HCT116 (cell line): ENCODE measurements around the gene SOX6. TPM values are rescaled to one million over a fixed set of nuclear protein-coding genes. Genes with fewer than 3 reads are reported as not detected.

Experiments
- ATAC-seq: fragments of 200-7000 bp; cut with Tn5 transposase; 2 replicates; pipeline ENCODE4 v1.9.1; 2020; ENCODE audit warnings: mild to moderate bottlenecking, moderate library complexity
- BruUV-seq: library from RNA; stranded (reverse); fragments of 400-500 nt; replicated peaks from 2 replicates; lab custom pipeline; 2021; lab: Mats Ljungman, UMichigan
- CTCF ChIA-PET: fragments of 300-600 bp; sonication (Branson Sonifier 250); formaldehyde crosslinking; loops from one replicate; lab custom pipeline; 2021; ENCODE audit warnings: antibody characterized with exemption; lab: Charles Lee
- POLR2A ChIA-PET: fragments of 300-600, 350-600 bp; sonication (Branson Sonifier 250); formaldehyde crosslinking; loops from one replicate; lab custom pipeline; 2021; ENCODE audit warnings: antibody characterized with exemption; lab: Charles Lee
- RAD21 ChIA-PET, 2 experiments: fragments of 300-600 bp; sonication (Branson Sonifier 250); formaldehyde crosslinking; loops; one replicate each; lab custom pipeline; 2023; ENCODE audit warnings: low total read pairs in 2 of 2; ENCODE audit not compliant: uncharacterized antibody in 2 of 2, unreplicated experiment in 2 of 2, low non-redundant PET in 1 of 2; lab: Charles Lee
- DNase-seq: peaks from one replicate; pipeline ENCODE4 v3.0.0-alpha.2; 2010; ENCODE audit warnings: low read depth, low spot score
- H2AFZ ChIP-seq: fragments of 200-600 bp; shearing (Covaris generic), sonication (generic); 2 replicates; pipeline ENCODE4 v1.6.1; 2017; ENCODE audit warnings: low read depth, mixed run types, mixed read lengths, antibody characterized with exemption, low read length; ENCODE audit not compliant: poor library complexity, severe bottlenecking
- H3K27ac ChIP-seq: 2 replicates; pipeline ENCODE4 v1.5.1; 2012; ENCODE audit warnings: low read depth, low read length
- H3K27me3 ChIP-seq: fragments of 200-600 bp; sonication (generic); 2 replicates; pipeline ENCODE4 v1.6.1; 2016; ENCODE audit warnings: mixed run types, low read length, mixed read lengths; ENCODE audit not compliant: insufficient read depth
- H3K36me3 ChIP-seq, 2 experiments: fragments of 200-500 bp in 1 of 2; fragments of 200-600 bp in 1 of 2; sonication (Bioruptor generic) in 1 of 2; sonication (generic) in 1 of 2; 2 replicates each; pipeline versions ENCODE4 v1.5.1 to v1.6.1; 2014 to 2016; ENCODE audit warnings: low read length in 2 of 2, inconsistent platforms in 1 of 2, mixed read lengths in 1 of 2, mixed run types in 1 of 2; ENCODE audit not compliant: insufficient read depth in 2 of 2, control insufficient read depth in 1 of 2
- H3K4me1 ChIP-seq, 2 experiments: fragments of 200-600 bp in 1 of 2; sonication (generic) in 1 of 2; 2 replicates each; pipeline versions ENCODE4 v1.5.1 to v1.6.1; 2012 to 2017; ENCODE audit warnings: low read length in 2 of 2, inconsistent platforms in 1 of 2, mild to moderate bottlenecking in 1 of 2, mixed read lengths in 1 of 2, mixed run types in 1 of 2, moderate library complexity in 1 of 2; ENCODE audit not compliant: insufficient read depth in 2 of 2, control insufficient read depth in 1 of 2
- H3K4me2 ChIP-seq: fragments of 200-600 bp; sonication (generic); 2 replicates; pipeline ENCODE4 v1.6.1; 2017; ENCODE audit warnings: mixed run types, low read length, mixed read lengths
- H3K4me3 ChIP-seq, 2 experiments: fragments of 200-600 bp in 1 of 2; sonication (generic) in 1 of 2; replicated peaks in 1 of 2; 2 replicates each; pipeline ENCODE4 v1.5.1; 2011 to 2016; ENCODE audit warnings: low read length in 2 of 2, control low read depth in 1 of 2, low read depth in 1 of 2, mild to moderate bottlenecking in 1 of 2, mixed read lengths in 1 of 2, mixed run types in 1 of 2
- H3K79me2 ChIP-seq: fragments of 200-600 bp; sonication (generic); 2 replicates; pipeline ENCODE4 v1.6.1; 2017; ENCODE audit warnings: mild to moderate bottlenecking, mixed run types, low read length, moderate library complexity, mixed read lengths; ENCODE audit not compliant: insufficient read depth
- H3K9ac ChIP-seq: fragments of 200-600 bp; sonication (generic); 2 replicates; pipeline ENCODE4 v1.6.1; 2016; ENCODE audit warnings: low read length, mixed read lengths
- H3K9me2 ChIP-seq: fragments of 200-600 bp; sonication (generic), shearing (Covaris generic); 2 replicates; pipeline ENCODE4 v1.6.1; 2017; ENCODE audit warnings: mixed run types, mild to moderate bottlenecking, moderate library complexity; ENCODE audit not compliant: insufficient read depth
- H3K9me3 ChIP-seq, 2 experiments: fragments of 200-500 bp in 1 of 2; fragments of 200-600 bp in 1 of 2; sonication (Bioruptor generic) in 1 of 2; sonication (generic) in 1 of 2; 2 replicates each; pipeline ENCODE4 v1.6.1; 2014 to 2017; ENCODE audit warnings: low read length in 2 of 2, mixed read lengths in 2 of 2, inconsistent platforms in 1 of 2, low read depth in 1 of 2, mild to moderate bottlenecking in 1 of 2, mixed run types in 1 of 2, moderate library complexity in 1 of 2; ENCODE audit not compliant: control insufficient read depth in 1 of 2, insufficient read depth in 1 of 2
- H4K20me1 ChIP-seq: fragments of 200-600 bp; sonication (generic), shearing (Covaris generic); 2 replicates; pipeline ENCODE4 v1.6.1; 2017; ENCODE audit warnings: mixed run types, mild to moderate bottlenecking, moderate library complexity; ENCODE audit not compliant: insufficient read depth
- CBX3 ChIP-seq: IDR thresholded peaks from 2 replicates; pipeline ENCODE4 v1.6.1; 2012; ENCODE audit warnings: low read depth
- CEBPB ChIP-seq: IDR thresholded peaks from 2 replicates; pipeline ENCODE4 v1.6.1; 2012; ENCODE audit warnings: low read depth
- ELF1 ChIP-seq: IDR thresholded peaks from 2 replicates; pipeline ENCODE4 v1.6.1; 2012; ENCODE audit warnings: low read depth, borderline replicate concordance
- EZH2 ChIP-seq: fragments of 200-600 bp; sonication (generic); IDR thresholded peaks from 2 replicates; pipeline ENCODE4 v1.6.1; 2017; ENCODE audit warnings: antibody characterized with exemption, mixed run types
- FOSL1 ChIP-seq: IDR thresholded peaks from 2 replicates; pipeline ENCODE4 v1.6.1; 2012; ENCODE audit warnings: low read depth
- POLR2A ChIP-seq: IDR thresholded peaks from 2 replicates; pipeline ENCODE4 v1.7.0; 2011; ENCODE audit warnings: borderline replicate concordance; ENCODE audit not compliant: insufficient read depth, insufficient read length; ENCODE audit errors: extremely low read depth
- POLR2AphosphoS5 ChIP-seq: IDR thresholded peaks from 2 replicates; pipeline ENCODE4 v1.6.1; 2011; ENCODE audit warnings: mild to moderate bottlenecking, low read depth, low read length, moderate library complexity
- RAD21 ChIP-seq: IDR thresholded peaks from 2 replicates; pipeline ENCODE4 v1.6.1; 2012; ENCODE audit warnings: low read depth, mild to moderate bottlenecking
- SP1 ChIP-seq: IDR thresholded peaks from 2 replicates; pipeline ENCODE4 v1.6.1; 2012; ENCODE audit warnings: low read depth
- TCF7L2 ChIP-seq: IDR thresholded peaks from 2 replicates; pipeline ENCODE4 v1.7.0; 2011; ENCODE audit warnings: borderline replicate concordance, inconsistent platforms; ENCODE audit not compliant: insufficient read depth, insufficient read length; ENCODE audit errors: extremely low read depth
- YY1 ChIP-seq: IDR thresholded peaks from 2 replicates; pipeline ENCODE4 v1.6.1; 2011; ENCODE audit warnings: low read length, low read depth, moderate library complexity, mild to moderate bottlenecking; ENCODE audit not compliant: insufficient replicate concordance; ENCODE audit errors: extremely low read depth
- ZFX ChIP-seq: fragments of 450-650 bp; IDR thresholded peaks from 2 replicates; pipeline ENCODE4 v1.6.1; 2017
- ZNF274 ChIP-seq: fragments of 200-500 bp; sonication (Bioruptor generic); IDR thresholded peaks from 2 replicates; pipeline ENCODE4 v1.6.1; 2014; ENCODE audit warnings: mild to moderate bottlenecking, low read depth, low read length, inconsistent platforms
- intact Hi-C: fragments of 100-400 bp; cut with micrococcal nuclease; formaldehyde crosslinking; loops from 2 replicates; pipeline ENCODE4 v1.10.0; 2022
- total RNA-seq: library from RNA; stranded (reverse); gene quantifications from one replicate; pipeline ENCODE4 v1.2.1, GENCODE V29; 2021; ENCODE audit not compliant: unreplicated experiment
- TF ChIP-seq, protein P1 (sequence below): IDR thresholded peaks from 2 replicates; pipeline ENCODE4 v1.6.1; 2012; ENCODE audit warnings: low read depth
- TF ChIP-seq, protein P2 (sequence below), 3 experiments: fragments of 200-600 bp in 1 of 3; sonication (generic) in 1 of 3; IDR thresholded peaks in 2 of 3; conservative IDR thresholded peaks in 1 of 3; 2 replicates each; pipeline ENCODE4 v1.5.1; 2012 to 2017; ENCODE audit warnings: low read depth in 2 of 3, low read length in 2 of 3, antibody characterized with exemption in 1 of 3, borderline replicate concordance in 1 of 3, control low read depth in 1 of 3, mild to moderate bottlenecking in 1 of 3, mixed read lengths in 1 of 3, mixed run types in 1 of 3, moderate library complexity in 1 of 3; ENCODE audit not compliant: insufficient read depth in 1 of 3

SOX6 gene
- total RNA-seq, 1 experiment from 2014 or later, result 0.81 TPM

DNA sequence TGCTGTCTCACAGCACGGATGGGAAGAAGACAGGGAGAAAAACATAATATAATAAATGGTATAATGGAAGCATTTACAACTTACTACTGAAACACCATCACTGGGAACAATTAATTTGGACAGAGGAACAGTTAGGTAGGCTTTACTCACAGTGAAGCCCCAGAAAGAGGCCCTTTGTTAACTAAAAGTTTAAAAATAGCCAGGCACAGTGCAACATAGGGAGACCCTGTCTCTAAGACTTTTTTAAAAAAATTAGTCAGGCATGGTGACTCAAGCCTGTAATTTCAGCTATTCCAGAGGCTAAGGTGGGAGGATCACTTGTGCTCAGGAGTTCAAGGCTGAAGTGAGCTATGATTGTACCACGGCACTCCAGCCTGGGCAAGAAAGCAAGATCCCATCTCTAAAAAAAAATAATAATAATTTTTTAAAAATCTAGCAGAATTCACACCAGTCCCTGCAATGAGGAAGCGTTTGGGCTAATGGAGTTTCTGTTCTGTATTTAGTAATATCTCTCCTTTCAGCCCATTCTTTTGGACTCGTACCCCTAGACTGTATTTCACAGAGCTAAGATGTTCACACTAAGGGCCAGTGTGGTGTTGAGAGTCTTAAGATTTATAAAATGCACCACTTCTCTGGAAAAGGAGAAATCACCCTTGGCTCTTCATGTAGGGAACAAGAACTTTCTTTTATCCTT is 275.5 kb downstream of the SOX6 start (continued):
- TF ChIP-seq, protein P1, sequence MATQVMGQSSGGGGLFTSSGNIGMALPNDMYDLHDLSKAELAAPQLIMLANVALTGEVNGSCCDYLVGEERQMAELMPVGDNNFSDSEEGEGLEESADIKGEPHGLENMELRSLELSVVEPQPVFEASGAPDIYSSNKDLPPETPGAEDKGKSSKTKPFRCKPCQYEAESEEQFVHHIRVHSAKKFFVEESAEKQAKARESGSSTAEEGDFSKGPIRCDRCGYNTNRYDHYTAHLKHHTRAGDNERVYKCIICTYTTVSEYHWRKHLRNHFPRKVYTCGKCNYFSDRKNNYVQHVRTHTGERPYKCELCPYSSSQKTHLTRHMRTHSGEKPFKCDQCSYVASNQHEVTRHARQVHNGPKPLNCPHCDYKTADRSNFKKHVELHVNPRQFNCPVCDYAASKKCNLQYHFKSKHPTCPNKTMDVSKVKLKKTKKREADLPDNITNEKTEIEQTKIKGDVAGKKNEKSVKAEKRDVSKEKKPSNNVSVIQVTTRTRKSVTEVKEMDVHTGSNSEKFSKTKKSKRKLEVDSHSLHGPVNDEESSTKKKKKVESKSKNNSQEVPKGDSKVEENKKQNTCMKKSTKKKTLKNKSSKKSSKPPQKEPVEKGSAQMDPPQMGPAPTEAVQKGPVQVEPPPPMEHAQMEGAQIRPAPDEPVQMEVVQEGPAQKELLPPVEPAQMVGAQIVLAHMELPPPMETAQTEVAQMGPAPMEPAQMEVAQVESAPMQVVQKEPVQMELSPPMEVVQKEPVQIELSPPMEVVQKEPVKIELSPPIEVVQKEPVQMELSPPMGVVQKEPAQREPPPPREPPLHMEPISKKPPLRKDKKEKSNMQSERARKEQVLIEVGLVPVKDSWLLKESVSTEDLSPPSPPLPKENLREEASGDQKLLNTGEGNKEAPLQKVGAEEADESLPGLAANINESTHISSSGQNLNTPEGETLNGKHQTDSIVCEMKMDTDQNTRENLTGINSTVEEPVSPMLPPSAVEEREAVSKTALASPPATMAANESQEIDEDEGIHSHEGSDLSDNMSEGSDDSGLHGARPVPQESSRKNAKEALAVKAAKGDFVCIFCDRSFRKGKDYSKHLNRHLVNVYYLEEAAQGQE, result no peak
- TF ChIP-seq YY1 (no peak), FOSL1 (no peak), ZNF274 (no peak), ZFX (no peak)

DNA sequence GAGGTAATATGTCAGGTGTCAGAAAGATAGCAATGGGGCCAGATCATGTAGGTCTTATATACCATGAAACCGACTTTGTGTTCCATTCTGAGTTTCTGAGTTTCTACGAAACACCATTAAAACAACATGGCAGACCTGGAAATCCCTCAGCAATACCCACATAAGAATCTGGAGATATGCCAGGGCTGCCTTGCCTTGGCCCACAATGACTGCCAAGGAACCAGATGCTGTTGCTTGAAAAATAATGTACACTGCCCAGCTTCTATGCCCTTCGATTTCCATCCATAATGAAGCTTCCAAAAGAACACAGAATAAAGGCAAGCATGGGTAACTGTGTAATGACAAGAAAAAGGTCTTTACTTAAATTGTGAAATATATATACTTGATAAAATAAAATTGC is 277.4 kb downstream of the SOX6 start:
- ATAC-seq, result no peak
- BruUV-seq, result no TSS peak
- intact Hi-C loops, result no loop called here
- no peak for TF ChIP-seq CEBPB
- no peak for TF ChIP-seq SP1
- TF ChIP-seq RAD21, result no peak
- no peak for TF ChIP-seq TCF7L2
- no peak for TF ChIP-seq ELF1
- TF ChIP-seq CBX3, result no peak
- no peak for TF ChIP-seq POLR2A
- TF ChIP-seq, protein P1, result no peak
- no peak for TF ChIP-seq ZNF274
- no peak for TF ChIP-seq EZH2
- TF ChIP-seq, protein P2, sequence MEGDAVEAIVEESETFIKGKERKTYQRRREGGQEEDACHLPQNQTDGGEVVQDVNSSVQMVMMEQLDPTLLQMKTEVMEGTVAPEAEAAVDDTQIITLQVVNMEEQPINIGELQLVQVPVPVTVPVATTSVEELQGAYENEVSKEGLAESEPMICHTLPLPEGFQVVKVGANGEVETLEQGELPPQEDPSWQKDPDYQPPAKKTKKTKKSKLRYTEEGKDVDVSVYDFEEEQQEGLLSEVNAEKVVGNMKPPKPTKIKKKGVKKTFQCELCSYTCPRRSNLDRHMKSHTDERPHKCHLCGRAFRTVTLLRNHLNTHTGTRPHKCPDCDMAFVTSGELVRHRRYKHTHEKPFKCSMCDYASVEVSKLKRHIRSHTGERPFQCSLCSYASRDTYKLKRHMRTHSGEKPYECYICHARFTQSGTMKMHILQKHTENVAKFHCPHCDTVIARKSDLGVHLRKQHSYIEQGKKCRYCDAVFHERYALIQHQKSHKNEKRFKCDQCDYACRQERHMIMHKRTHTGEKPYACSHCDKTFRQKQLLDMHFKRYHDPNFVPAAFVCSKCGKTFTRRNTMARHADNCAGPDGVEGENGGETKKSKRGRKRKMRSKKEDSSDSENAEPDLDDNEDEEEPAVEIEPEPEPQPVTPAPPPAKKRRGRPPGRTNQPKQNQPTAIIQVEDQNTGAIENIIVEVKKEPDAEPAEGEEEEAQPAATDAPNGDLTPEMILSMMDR (IDR thresholded peaks at IDR 0.05 in 2 of 3, conservative IDR thresholded peaks at IDR 0.05 in 1 of 3; ENCODE audit: borderline replicate concordance in 1 of 3, insufficient read depth in 1 of 3, low read depth in 2 of 3, low read length in 2 of 3), result no peak
- no peak for TF ChIP-seq POLR2AphosphoS5

More for the DNA sequence above, 277.4 kb downstream of the SOX6 start:
- Histone ChIP-seq H3K79me2 (no peaks in the 10 kb centered on the region), H3K9me3 (no peaks in the 10 kb centered on the region), H3K27ac (no peak overlapping the region), H3K4me1 (no peaks in the 10 kb centered on the region), H2AFZ (no peak overlapping the region), H3K4me3 (no peak overlapping the region), H3K9ac (no peak overlapping the region), H3K36me3 (no peaks in the 10 kb centered on the region), H3K9me2 (no peaks in the 10 kb centered on the region), H3K27me3 (no peaks in the 10 kb centered on the region), H4K20me1 (no peaks in the 10 kb centered on the region), H3K4me2 (no peak overlapping the region)
- POLR2A ChIA-PET, result no interaction called here
- RAD21 ChIA-PET, result no interaction called here
- CTCF ChIA-PET, result no interaction called here
- DNase-seq, result no peak
